Ishikawa (cell line): Measurements from ENCODE around the gene UTS2B.

ENCODE experiments used
- CEBPB ChIP-seq: IDR thresholded peaks from 2 replicates; pipeline ENCODE4 v1.6.1; 2012
- CREB1 ChIP-seq: IDR thresholded peaks from 2 replicates; pipeline ENCODE4 v1.6.1; 2012; ENCODE audit warnings: low read depth
- EGR1 ChIP-seq: IDR thresholded peaks from 2 replicates; pipeline ENCODE4 v1.6.1; 2012
- EP300 ChIP-seq: IDR thresholded peaks from 2 replicates; pipeline ENCODE4 v1.6.1; 2012; ENCODE audit warnings: borderline replicate concordance
- FOXM1 ChIP-seq: IDR thresholded peaks from 2 replicates; pipeline ENCODE4 v1.6.1; 2012; ENCODE audit warnings: low read depth, borderline replicate concordance
- MAX ChIP-seq: IDR thresholded peaks from 2 replicates; pipeline ENCODE4 v1.6.1; 2012
- NFIC ChIP-seq: IDR thresholded peaks from 2 replicates; pipeline ENCODE4 v1.6.1; 2012
- RAD21 ChIP-seq: IDR thresholded peaks from 2 replicates; pipeline ENCODE4 v1.6.1; 2012; ENCODE audit warnings: low read depth
- REST ChIP-seq: IDR thresholded peaks from 2 replicates; pipeline ENCODE4 v1.6.1; 2012; ENCODE audit warnings: low read depth, mild to moderate bottlenecking
- TAF1 ChIP-seq: IDR thresholded peaks from 2 replicates; pipeline ENCODE4 v1.6.1; 2012; ENCODE audit warnings: low read depth, mild to moderate bottlenecking
- TCF12 ChIP-seq: IDR thresholded peaks from 2 replicates; pipeline ENCODE4 v1.6.1; 2012; ENCODE audit warnings: low read depth
- TEAD4 ChIP-seq: IDR thresholded peaks from 2 replicates; pipeline ENCODE4 v1.6.1; 2012
- USF1 ChIP-seq: IDR thresholded peaks from 2 replicates; pipeline ENCODE4 v1.6.1; 2012
- YY1 ChIP-seq: IDR thresholded peaks from 2 replicates; pipeline ENCODE4 v1.6.1; 2012; ENCODE audit warnings: low read depth
- ZBTB7A ChIP-seq: IDR thresholded peaks from 2 replicates; pipeline ENCODE4 v1.6.1; 2012; ENCODE audit warnings: low read depth

UTS2B gene

GRCh38 chr3:191294291-191294690, 36.0 kb downstream of the UTS2B start:
- no peak for TF ChIP-seq TCF12
- TF ChIP-seq ZBTB7A, result no peak
- no peak for TF ChIP-seq REST
- no peak for TF ChIP-seq TEAD4
- no peak for TF ChIP-seq EP300
- no peak for TF ChIP-seq CREB1
- TF ChIP-seq USF1, result no peak
- TF ChIP-seq MAX, result no peak
- no peak for TF ChIP-seq EGR1
- no peak for TF ChIP-seq NFIC
- TF ChIP-seq CEBPB, result no peak
- no peak for TF ChIP-seq RAD21
- no peak for TF ChIP-seq YY1
- TF ChIP-seq TAF1, result no peak

- no peak for TF ChIP-seq REST
These were observed 37.9 kb downstream of the UTS2B start for GRCh38 chr3:191292243-191293015.

- TF ChIP-seq REST, result no peak
- TF ChIP-seq CREB1, result no peak
- no peak for TF ChIP-seq EP300
- no peak for TF ChIP-seq TCF12
- no peak for TF ChIP-seq USF1
- no peak for TF ChIP-seq ZBTB7A
- TF ChIP-seq NFIC, result no peak
- TF ChIP-seq YY1, result no peak
- no peak for TF ChIP-seq MAX
- TF ChIP-seq CEBPB, result no peak
- no peak for TF ChIP-seq FOXM1
These were observed 39.9 kb downstream of the UTS2B start for GRCh38 chr3:191290311-191291025.

GRCh38 chr3:191283400-191283799, 46.9 kb downstream of the UTS2B start:
- TF ChIP-seq EP300 (no peak), NFIC (no peak), MAX (no peak), TAF1 (no peak), ZBTB7A (no peak), CEBPB (no peak)
